Lower lobe of right lung (tissue), 2 donors: ENCODE results near the gene GLT6D1. TPM values are rescaled to one million over a fixed set of nuclear protein-coding genes. Genes with fewer than 3 reads are reported as not detected.

Experiments used
- ATAC-seq, 2 donors: fragments of 200-7000 bp; cut with Tn5 transposase; one replicate each; pipeline ENCODE4 v1.9.1; 2020 to 2022; ENCODE audit warnings: mild to moderate bottlenecking in 2 of 2, moderate library complexity in 2 of 2
- DNase-seq: peaks from one replicate; pipeline ENCODE4 v3.0.0-alpha.2; 2020
- H3K27ac ChIP-seq: fragments of 200-600 bp; one replicate; pipeline ENCODE4 v1.8.0; 2022
- H3K27me3 ChIP-seq: fragments of 200-600 bp; one replicate; pipeline ENCODE4 v1.8.0; 2022; ENCODE audit warnings: low read depth
- H3K36me3 ChIP-seq: fragments of 200-600 bp; one replicate; pipeline ENCODE4 v1.8.0; 2022; ENCODE audit warnings: mild to moderate bottlenecking
- H3K4me1 ChIP-seq: fragments of 200-600 bp; one replicate; pipeline ENCODE4 v1.8.0; 2022
- H3K4me3 ChIP-seq: fragments of 200-600 bp; one replicate; pipeline ENCODE4 v1.8.0; 2022; ENCODE audit warnings: mild to moderate bottlenecking
- H3K9me3 ChIP-seq: fragments of 200-600 bp; one replicate; pipeline ENCODE4 v1.8.0; 2022
- CTCF ChIP-seq: fragments of 200-600 bp; IDR thresholded peaks from one replicate; pipeline ENCODE4 v1.8.0; 2022; ENCODE audit warnings: antibody characterized with exemption, mild to moderate bottlenecking
- intact Hi-C: fragments of 100-400 bp; cut with DNase I; formaldehyde crosslinking; loops from one replicate; pipeline ENCODE4 v1.11.0; 2022
- long read RNA-seq: library from polyadenylated mRNA; unstranded; transcript quantifications from one replicate; pipeline ENCODE4 v2.0.0, GENCODE V29; 2021
- total RNA-seq: library from RNA; stranded (reverse); fragmentation: NEBNext Ultra II Directional; extraction: Animal tissue kit (Norgen Biotek cat#: 25700); gene quantifications from one replicate; pipeline ENCODE4 v1.2.1, GENCODE V29; 2021
- donor health status: DM: no; HTN: yes; CAD: no; lungs with severe emphysema.

Gene GLT6D1
- total RNA-seq = not detected
- long read RNA-seq = 0 reads

- no peak for TF ChIP-seq CTCF
These were observed at the start of gene GLT6D1 for GRCh38 chr9:135639196-135639595. Gene GLT6D1, minus strand, starts transcription at chr9:135639540. Its CDS starts 353 bp downstream, at chr9:135639187.

GRCh38 chr9:135689011-135689410 lies 49.7 kb upstream of the GLT6D1 start:
- no peak for TF ChIP-seq CTCF
- DNase-seq (no peak), ATAC-seq (no peak)
- H3K4me3 ChIP-seq = no peak overlapping the region
- no peaks in the 10 kb centered on the region for H3K9me3 ChIP-seq
- no peaks in the 10 kb centered on the region for H3K4me1 ChIP-seq
- H3K27ac ChIP-seq = no peak overlapping the region
- no peaks in the 10 kb centered on the region for H3K36me3 ChIP-seq
- intact Hi-C loops = no loop called here
- H3K27me3 ChIP-seq = peaks cover 12% of the 10 kb centered on the region

More at GRCh38 chr9:135639196-135639595, at the start of gene GLT6D1:
- peaks cover 21% of the 10 kb centered on the region for H3K27me3 ChIP-seq
- H3K36me3 ChIP-seq = no peaks in the 10 kb centered on the region
- no peak for DNase-seq
- no peak within 1 kb of the TSS for H3K27ac ChIP-seq
- H3K4me1 ChIP-seq = no peaks in the 10 kb centered on the region
- H3K9me3 ChIP-seq = peaks cover 3% of the 10 kb centered on the region
- no peak within 1 kb of the TSS for H3K4me3 ChIP-seq
- intact Hi-C loops = no loop called here
- no peak for ATAC-seq

GRCh38 chr9:135687216-135687615 lies 47.9 kb upstream of the GLT6D1 start:
- ATAC-seq = no peak
- Histone ChIP-seq H3K36me3 (no peaks in the 10 kb centered on the region), H3K27me3 (peaks cover 23% of the 10 kb centered on the region), H3K4me1 (no peaks in the 10 kb centered on the region), H3K4me3 (no peak overlapping the region), H3K9me3 (no peaks in the 10 kb centered on the region), H3K27ac (no peak overlapping the region)
- TF ChIP-seq CTCF = no peak
- no peak for DNase-seq
- intact Hi-C loops = no loop called here

- no peak overlapping the region for H3K27ac ChIP-seq
- H3K36me3 ChIP-seq = no peaks in the 10 kb centered on the region
- intact Hi-C loops = no loop called here
- no peaks in the 10 kb centered on the region for H3K9me3 ChIP-seq
- H3K4me3 ChIP-seq = no peak overlapping the region
- no peaks in the 10 kb centered on the region for H3K4me1 ChIP-seq
- no peak for ATAC-seq
- DNase-seq = no peak
- peaks cover 33% of the 10 kb centered on the region for H3K27me3 ChIP-seq
- no peak for TF ChIP-seq CTCF
These were observed 45.4 kb upstream of the GLT6D1 start for GRCh38 chr9:135684691-135685090.

- Histone ChIP-seq H3K36me3 (no peaks in the 10 kb centered on the region), H3K4me3 (no peak overlapping the region), H3K27ac (no peak overlapping the region), H3K27me3 (peaks cover 33% of the 10 kb centered on the region), H3K9me3 (no peaks in the 10 kb centered on the region), H3K4me1 (no peaks in the 10 kb centered on the region)
- TF ChIP-seq CTCF = no peak
- intact Hi-C loops = no loop called here
- ATAC-seq = no peak
- no peak for DNase-seq
These were observed 44.2 kb upstream of the GLT6D1 start for GRCh38 chr9:135683401-135684034.
